H1 (cell line): ENCODE data around the gene CTSW. TPM values are rescaled to one million over a fixed set of nuclear protein-coding genes. Genes with fewer than 3 reads are reported as not detected.

Source experiments
- CREB1 ChIP-seq: IDR thresholded peaks from 2 replicates; pipeline ENCODE4 v1.6.1; 2012; ENCODE audit warnings: inconsistent platforms
- EZH2 ChIP-seq: fragments of 200-600 bp; sonication (generic); IDR thresholded peaks from 2 replicates; pipeline ENCODE4 v1.7.1; 2012; ENCODE audit warnings: low read depth, mild to moderate bottlenecking, moderate library complexity, low read length, inconsistent platforms; ENCODE audit not compliant: severe bottlenecking
- HDAC2 ChIP-seq, 2 experiments: fragments of 300-600 bp in 1 of 2; sonication (generic) in 1 of 2; IDR thresholded peaks; 2 replicates each; pipeline ENCODE4 v1.6.1; 2011 to 2012; ENCODE audit warnings: low read depth in 2 of 2, low read length in 2 of 2, mild to moderate bottlenecking in 2 of 2, moderate library complexity in 2 of 2, borderline replicate concordance in 1 of 2, inconsistent platforms in 1 of 2
- MAFK ChIP-seq: IDR thresholded peaks from 2 replicates; pipeline ENCODE4 v1.6.1; 2012; ENCODE audit warnings: low read depth, mild to moderate bottlenecking, improper control_type of control experiment, low read length
- TAF7 ChIP-seq: optimal IDR thresholded peaks from 2 replicates; pipeline ENCODE3; 2011; ENCODE audit warnings: low read depth, mild to moderate bottlenecking, inconsistent platforms, low read length, moderate library complexity, borderline replicate concordance
- TEAD4 ChIP-seq: IDR thresholded peaks from 2 replicates; pipeline ENCODE4 v1.6.1; 2012; ENCODE audit warnings: low read depth, low read length, inconsistent platforms, mixed read lengths
- ZNF274 ChIP-seq: IDR thresholded peaks from 2 replicates; pipeline ENCODE4 v1.7.0; 2012; ENCODE audit warnings: low read length, borderline replicate concordance; ENCODE audit errors: extremely low read depth
- polyA plus RNA-seq, 7 experiments: library from polyadenylated mRNA; depleted of rRNA in 3 of 7; stranded (reverse) in 5 of 7; unstranded in 2 of 7; fragments of >200 nt in 5 of 7; fragments of 200-250 nt in 2 of 7; gene quantifications; 1 replicate in 5 of 7; 2 replicates in 1 of 7; 4 replicates in 1 of 7; pipeline versions ENCODE4 v1.2.1 to v1.2.3, GENCODE V29; 2011 to 2013; ENCODE audit warnings: missing spikeins in 2 of 7, mixed read lengths in 2 of 7
- total RNA-seq: library from RNA; stranded (reverse); fragmentation: NEBNext Ultra II Directional; extraction: Animal tissue kit (Norgen Biotek cat#: 25700); gene quantifications from 2 replicates; pipeline ENCODE4 v1.2.1, GENCODE V29; 2021

The CTSW gene
- total and polyA plus RNA-seq, 2 of the 8 experiments (the other 6 are each of a cell fraction or from before 2014, with no cell fraction given): not detected

- no peak for TF ChIP-seq HDAC2 (IDR thresholded peaks at IDR 0.05; ENCODE audit: borderline replicate concordance in 1 of 2, low read depth in 2 of 2, low read length in 2 of 2)
- no peak for TF ChIP-seq TEAD4
- no peak for TF ChIP-seq ZNF274
- TF ChIP-seq EZH2: no peak
- TF ChIP-seq TAF7: no peak
- TF ChIP-seq MAFK: no peak
- no peak for TF ChIP-seq CREB1
Measured at GRCh38 chr11:65897020-65897471, 17.4 kb downstream of the CTSW start (continued).
